ENCODE measurements around the gene SLC33A1.
"Not testable (repeated sequence)": the region's sequence is repeated elsewhere in the genome, so short reads cannot be mapped to it uniquely, and the experiment has no call there.

Gene SLC33A1

GRCh38 chr3:155854141-155854940 is at the start of gene SLC33A1:
TSS of gene SLC33A1 (minus strand) at chr3:155854427. CDS start at chr3:155853997, 430 bp downstream.
- peak; percentile 99 for DNase-seq (ENCODE audit: low read depth, low spot score)

GRCh38 chr3:155895379-155895900 is 41.2 kb upstream of the SLC33A1 start:
- DNase-seq (ENCODE audit: low read depth, low spot score) = no peak

GRCh38 chr3:155891321-155891720 is 37.1 kb upstream of the SLC33A1 start:
- DNase-seq (ENCODE audit: low read depth, low spot score) = no peak

GRCh38 chr3:155890671-155891190 is 36.5 kb upstream of the SLC33A1 start:
- no peak for DNase-seq (ENCODE audit: low read depth, low spot score)

- DNase-seq (ENCODE audit: low read depth, low spot score) = no peak
Measured at GRCh38 chr3:155889952-155890351, 35.7 kb upstream of the SLC33A1 start.

GRCh38 chr3:155889212-155889611 is 35.0 kb upstream of the SLC33A1 start:
- DNase-seq (ENCODE audit: low read depth, low spot score) = no peak

- no peak for DNase-seq (ENCODE audit: low read depth, low spot score)
Measured at GRCh38 chr3:155886915-155887314, 32.7 kb upstream of the SLC33A1 start.

GRCh38 chr3:155886348-155886747 is 32.1 kb upstream of the SLC33A1 start:
- DNase-seq (ENCODE audit: low read depth, low spot score) = not testable (repeated sequence)

- no peak for DNase-seq (ENCODE audit: low read depth, low spot score)
Measured at GRCh38 chr3:155885292-155885691, 31.1 kb upstream of the SLC33A1 start.

GRCh38 chr3:155884292-155884691 is 30.1 kb upstream of the SLC33A1 start:
- DNase-seq (ENCODE audit: low read depth, low spot score) = no peak

GRCh38 chr3:155880286-155880685 is 26.1 kb upstream of the SLC33A1 start:
- DNase-seq (ENCODE audit: low read depth, low spot score) = no peak

GRCh38 chr3:155876503-155876902 is 22.3 kb upstream of the SLC33A1 start:
- DNase-seq (ENCODE audit: low read depth, low spot score) = no peak

- DNase-seq (ENCODE audit: low read depth, low spot score) = no peak
Measured at GRCh38 chr3:155876037-155876436, 21.8 kb upstream of the SLC33A1 start.

GRCh38 chr3:155872904-155873646 is 18.8 kb upstream of the SLC33A1 start:
- no peak for DNase-seq (ENCODE audit: low read depth, low spot score)

GRCh38 chr3:155871746-155872158 is 17.5 kb upstream of the SLC33A1 start:
- DNase-seq (ENCODE audit: low read depth, low spot score) = no peak

- no peak for DNase-seq (ENCODE audit: low read depth, low spot score)
Measured at GRCh38 chr3:155870945-155871745, 16.9 kb upstream of the SLC33A1 start.

GRCh38 chr3:155870133-155870944 is 16.1 kb upstream of the SLC33A1 start, which contains the start of gene GMPS:
TSS of gene GMPS (plus strand) at chr3:155870650. CDS start at chr3:155870871, 221 bp downstream.
- DNase-seq (ENCODE audit: low read depth, low spot score) = peak; percentile 76

- DNase-seq (ENCODE audit: low read depth, low spot score) = no peak
Measured at GRCh38 chr3:155869691-155870090, 15.5 kb upstream of the SLC33A1 start.

- DNase-seq (ENCODE audit: low read depth, low spot score) = no peak
Measured at GRCh38 chr3:155863072-155863784, 9.0 kb upstream of the SLC33A1 start.

Measured in brain pericyte (primary cell).